Adrenal gland (tissue), 12 donors: ENCODE data around the gene DAG1. TPM values are rescaled to one million over a fixed set of nuclear protein-coding genes. Genes with fewer than 3 reads are reported as not detected.

Experiments
- DNase-seq, 7 donors: peaks; one replicate each; pipeline ENCODE4 v3.0.0-alpha.2; 2019 to 2020
- H3K27ac ChIP-seq, 5 donors: fragments of 200-600 bp; sonication (generic) in 4 of 5; 1 replicate in 3 of 5; 2 replicates in 2 of 5; pipeline versions ENCODE4 v1.5.1 to v1.8.0; 2016 to 2020; ENCODE audit warnings: mild to moderate bottlenecking in 1 of 5
- H3K27me3 ChIP-seq: fragments of 200-600 bp; 2 replicates; pipeline ENCODE4 v1.8.0; 2021
- H3K36me3 ChIP-seq, 2 donors: fragments of 200-600 bp; replicated peaks in 1 of 2; 1 replicate in 1 of 2; 2 replicates in 1 of 2; pipeline versions ENCODE4 v1.5.1 to v1.8.0; 2018 to 2022
- H3K4me1 ChIP-seq, 2 donors: fragments of 200-600 bp; replicated peaks in 1 of 2; 1 replicate in 1 of 2; 2 replicates in 1 of 2; pipeline versions ENCODE4 v1.5.1 to v1.8.0; 2018 to 2021
- H3K4me3 ChIP-seq, 4 donors: fragments of 200-600 bp; sonication (generic) in 3 of 4; one replicate each; pipeline ENCODE4 v1.5.1; 2016 to 2018
- H3K9me3 ChIP-seq, 3 donors: fragments of 200-600 bp; sonication (generic) in 1 of 3; replicated peaks in 1 of 3; 1 replicate in 2 of 3; 2 replicates in 1 of 3; pipeline versions ENCODE4 v1.5.1 to v1.8.0; 2016 to 2021
- CTCF ChIP-seq, 6 experiments: fragments of 450-650 bp in 4 of 6; fragments of 200-600 bp in 2 of 6; sonication (generic) in 1 of 6; IDR thresholded peaks; 1 replicate in 5 of 6; 2 replicates in 1 of 6; pipeline versions ENCODE4 v1.5.1 to v1.8.0; 2016 to 2021; ENCODE audit warnings: antibody characterized with exemption in 6 of 6, mild to moderate bottlenecking in 2 of 6, moderate library complexity in 1 of 6
- POLR2A ChIP-seq, 2 donors: fragments of 450-650 bp; IDR thresholded peaks; one replicate each; pipeline ENCODE4 v1.6.1; 2017; ENCODE audit warnings: antibody characterized with exemption in 2 of 2, mild to moderate bottlenecking in 2 of 2, moderate library complexity in 1 of 2
- WGBS, 4 donors: extraction: QIAGEN DNeasy Blood & Tissue Kit in 2 of 4; methylation state at CpG; one replicate each; pipeline versions ENCODE4 v1.1.5 to v1.1.7; 2013 to 2017; 5-methylcytosine and 5-hydroxymethylcytosine counted together
- intact Hi-C, 2 donors: fragments of 100-400 bp; cut with DNase I; formaldehyde crosslinking; loops; one replicate each; pipeline versions ENCODE4 v1.14.1 to v1.15.0; 2022 to 2023
- polyA plus RNA-seq, 3 donors: library from polyadenylated mRNA; stranded (reverse); fragments of 200-250 nt in 2 of 3; fragments of 350-450 nt in 1 of 3; fragmentation: Illumina TruSeq in 1 of 3; extraction: RNeasy Lipid Tissue Mini Kit (QIAGEN cat#74804) in 1 of 3; gene quantifications; one replicate each; pipeline ENCODE4 v1.2.3, GENCODE V29; 2013 to 2014
- total RNA-seq, 9 donors: library from RNA; depleted of rRNA in 4 of 9; stranded (reverse); fragments of >200 nt in 4 of 9; fragments of 120-200 nt in 1 of 9; fragmentation: NEBNext Ultra II Directional in 1 of 9; extraction: Animal tissue kit (Norgen Biotek cat#: 25700) in 1 of 9; gene quantifications; one replicate each; pipeline versions ENCODE4 v1.1.0 to v1.2.4, GENCODE V29; 2013 to 2023
- donor health status: healthy with polysubstance abuse.
- donor health status: Bipolar disorder and iron deficiency.
- donor health status: DM: yes; HTN: yes; CAD: no.
- donor health status: DM: no; HTN: no; CAD: no.
- donor health status: DM: no; HTN: no; CAD: no.
- donor health status: DM: yes; HTN: yes; CAD: no.

The DAG1 gene
- total and polyA plus RNA-seq, 12 donors, result 9.1 to 173 (median 73.7) TPM

DNA sequence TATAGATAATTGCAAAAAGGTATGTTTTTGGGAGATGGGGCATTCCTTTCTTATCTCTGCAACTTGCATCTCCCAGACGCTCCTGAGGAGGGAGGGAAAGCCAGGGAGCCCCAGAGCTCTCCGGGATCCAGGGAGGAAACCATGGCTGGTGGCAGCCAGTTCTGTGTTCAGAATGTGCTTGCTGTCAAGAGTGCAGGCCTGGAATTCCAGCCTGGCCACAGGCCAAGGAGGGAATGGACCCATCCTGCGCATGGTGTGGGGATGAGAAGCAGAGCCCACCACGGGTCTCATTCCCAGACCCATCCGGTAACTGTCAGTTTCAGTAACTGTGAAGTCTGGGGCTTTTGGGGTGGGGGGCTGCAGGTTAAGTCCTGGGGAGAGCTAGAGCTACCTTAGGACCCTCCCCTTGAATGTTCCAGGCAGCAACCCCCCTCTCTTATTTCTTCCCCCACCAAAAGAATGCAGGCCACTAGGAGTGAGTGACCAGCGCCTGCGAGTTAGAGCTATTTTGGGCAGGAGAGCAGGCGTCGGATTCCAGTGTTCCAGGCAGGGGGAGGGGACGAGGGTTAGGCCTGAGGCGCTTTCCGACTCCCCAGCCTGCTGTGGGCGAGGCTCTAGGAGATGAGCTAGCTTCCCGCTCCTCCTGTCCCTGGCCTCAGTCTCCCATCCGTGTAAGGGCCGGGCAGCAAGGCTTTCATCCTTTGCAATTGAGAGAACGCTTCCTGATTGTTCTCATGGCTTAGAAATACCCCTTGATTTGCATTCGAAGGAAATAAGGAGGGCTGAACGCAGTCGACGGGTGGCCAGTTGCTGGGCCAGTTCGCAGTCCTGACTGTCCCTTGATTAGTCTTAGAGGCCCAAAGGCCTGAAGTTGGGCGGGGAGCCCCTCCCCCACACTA, 781 bp upstream of the DAG1 start:
- H3K9me3 ChIP-seq, result no peaks in the 10 kb centered on the region
- WGBS, 4 donors, result 10 to 26% (median 11%) methylated on average over 5 to 23 of the region's 23 CpGs
- intact Hi-C loops, result no loop called here
- H3K36me3 ChIP-seq, result no peaks in the 10 kb centered on the region
- peak overlapping the region in 1 of 4 donors; percentile 77 for H3K4me3 ChIP-seq
- peaks cover 40% of the 10 kb centered on the region in 2 donors for H3K4me1 ChIP-seq
- peak; percentile 79 to 91 (median 85) for DNase-seq
- no peaks in the 10 kb centered on the region for H3K27me3 ChIP-seq
- H3K27ac ChIP-seq, result peak overlapping the region; percentile 84 to 99 (median 97)
- TF ChIP-seq CTCF (IDR thresholded peaks at IDR 0.05) (no peak), POLR2A (IDR thresholded peaks at IDR 0.05) (no peak)

GRCh38 chr3:49470714-49471420, 800 bp downstream of the DAG1 start:
- no peak for TF ChIP-seq POLR2A (IDR thresholded peaks at IDR 0.05)
- TF ChIP-seq CTCF (IDR thresholded peaks at IDR 0.05), result no peak
- H3K27ac ChIP-seq, result peak overlapping the region; percentile 73 to 99 (median 97)
- H3K36me3 ChIP-seq, result no peaks in the 10 kb centered on the region
- no peaks in the 10 kb centered on the region for H3K27me3 ChIP-seq
- H3K4me3 ChIP-seq, result peak overlapping the region; percentile 3 to 77 (median 58)
- intact Hi-C loops, result no loop called here
- H3K9me3 ChIP-seq, result no peaks in the 10 kb centered on the region
- WGBS, 4 donors, result 4 to 9% (median 4%) methylated on average over 9 to 23 of the region's 23 CpGs
- H3K4me1 ChIP-seq, result peaks cover 32 to 33% of the 10 kb centered on the region in 2 donors
- no peak for DNase-seq

DNA sequence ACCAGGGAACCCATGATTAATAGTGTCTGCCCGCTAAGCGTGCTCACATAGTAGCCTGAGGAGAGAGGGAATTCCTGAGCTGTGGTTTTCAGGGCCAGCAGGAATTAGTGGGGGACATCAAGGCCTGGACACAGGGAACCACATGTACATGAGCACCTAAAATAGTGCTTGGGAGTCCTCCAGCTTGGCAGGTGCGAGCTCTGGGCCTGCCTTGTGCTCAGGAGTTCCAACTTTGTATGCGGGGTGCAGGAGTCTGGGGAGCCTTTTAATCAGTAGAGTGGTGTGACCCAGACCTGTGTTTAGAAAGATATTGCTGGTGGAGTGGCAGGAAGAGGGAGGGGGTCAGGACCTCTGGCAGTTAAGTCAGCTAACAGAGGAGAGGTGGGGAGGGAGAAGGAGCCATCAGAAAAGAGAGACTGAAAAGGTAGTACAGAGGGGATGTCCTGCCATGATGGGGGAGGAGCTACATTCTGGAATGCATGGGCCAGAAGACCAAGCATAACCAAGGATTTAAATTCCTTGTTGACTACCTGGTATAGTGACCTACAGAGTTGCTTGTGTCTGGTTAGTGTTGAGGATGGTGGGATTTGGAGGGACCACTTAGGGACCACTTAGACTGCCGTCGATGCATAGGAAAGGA, 1.9 kb downstream of the DAG1 start:
- no peaks in the 10 kb centered on the region for H3K9me3 ChIP-seq
- H3K27me3 ChIP-seq, result no peaks in the 10 kb centered on the region
- H3K4me3 ChIP-seq, result no peak overlapping the region
- WGBS, 4 donors, result 66 to 90% (median 86%) methylated on average over 5 to 6 of the region's 6 CpGs
- H3K4me1 ChIP-seq, result peaks cover 26 to 37% of the 10 kb centered on the region in 2 donors
- peak overlapping the region in 2 of 5 donors; percentile 95 to 99 for H3K27ac ChIP-seq
- H3K36me3 ChIP-seq, result peaks cover 0 to 3% of the 10 kb centered on the region in 2 donors
- intact Hi-C loops, result no loop called here
- DNase-seq, result no peak
- TF ChIP-seq POLR2A (IDR thresholded peaks at IDR 0.05) (no peak), CTCF (IDR thresholded peaks at IDR 0.05) (no peak)

DNA sequence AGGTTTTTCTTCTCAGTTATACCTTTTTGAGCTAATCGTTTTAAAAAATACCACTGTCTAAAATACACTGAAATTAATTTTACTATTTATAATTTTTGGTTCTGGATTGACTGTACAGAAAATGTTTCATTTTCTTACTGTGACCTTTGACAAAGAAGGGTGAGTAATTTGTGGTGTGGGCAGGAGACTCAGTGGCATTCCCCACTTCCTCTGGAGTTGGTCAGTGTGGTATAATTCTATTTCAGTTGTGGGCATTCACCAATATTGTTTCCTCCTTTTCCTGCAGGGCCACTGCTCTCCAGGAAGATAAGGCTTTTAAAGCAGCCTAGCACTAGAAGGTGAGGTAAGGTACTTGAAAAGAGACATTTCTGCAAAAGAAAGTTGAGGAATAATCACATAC, 6.5 kb downstream of the DAG1 start:
- 49 to 65% (median 57%) methylated on average over 1 of the region's 1 CpG for WGBS, 4 donors
- TF ChIP-seq POLR2A (IDR thresholded peaks at IDR 0.05) (no peak), CTCF (IDR thresholded peaks at IDR 0.05) (no peak)
- Histone ChIP-seq H3K27me3 (no peaks in the 10 kb centered on the region), H3K36me3 (peaks cover 0 to 19% of the 10 kb centered on the region in 2 donors), H3K27ac (no peak overlapping the region), H3K4me3 (no peak overlapping the region), H3K9me3 (no peaks in the 10 kb centered on the region), H3K4me1 (peaks cover 7 to 15% of the 10 kb centered on the region in 2 donors)
- no peak for DNase-seq
- intact Hi-C loops, result no loop called here
